ENCODE data around the gene SCNN1A.
A peak's percentile ranks its signal among the peaks of the same experiment; 100 is the strongest.

SCNN1A gene

GRCh38 chr12:6323995-6324711, 51.2 kb downstream of the SCNN1A start:
- Histone ChIP-seq H3K4me2 (ENCODE audit: low read depth, low read length, poor library complexity, severe bottlenecking) (no peak overlapping the region), H3K36me3 (ENCODE audit: low read length) (no peaks in the 10 kb centered on the region), H3K79me2 (ENCODE audit: insufficient read depth, low read length) (no peaks in the 10 kb centered on the region), H3K9me2 (replicated peaks; ENCODE audit: insufficient read depth, low read length) (no peaks in the 10 kb centered on the region), H4K20me1 (ENCODE audit: low read depth, low read length) (no peaks in the 10 kb centered on the region), H3K9ac (ENCODE audit: low read length) (no peak overlapping the region), H3F3A (ENCODE audit: insufficient read depth) (0 out of 2 replicates have a peak, but pooled peaks cover 5% of the 10 kb centered on the region), H3K27me3 (ENCODE audit: low read length) (no peaks in the 10 kb centered on the region), H3K9me3 (ENCODE audit: insufficient read depth, low read length) (no peaks in the 10 kb centered on the region), H3K27ac (ENCODE audit: low read depth, low read length) (no peak overlapping the region), H3K4me3 (ENCODE audit: insufficient read depth, low read length, poor library complexity, severe bottlenecking) (no peak overlapping the region), H2AFZ (ENCODE audit: low read depth, low read length, severe bottlenecking) (no peak overlapping the region)
- TF ChIP-seq CTCF (IDR thresholded peaks at IDR 0.05; ENCODE audit: insufficient read depth, low read length, poor library complexity, severe bottlenecking) (no peak), EZH2phosphoT487 (conservative IDR thresholded peaks at IDR 0.05; ENCODE audit: low read length) (no peak)

GRCh38 chr12:6323340-6323994, 51.9 kb downstream of the SCNN1A start:
- H3K27ac ChIP-seq (ENCODE audit: low read depth, low read length) = no peak overlapping the region
- no peaks in the 10 kb centered on the region for H3K9me2 ChIP-seq (replicated peaks; ENCODE audit: insufficient read depth, low read length)
- H2AFZ ChIP-seq (ENCODE audit: low read depth, low read length, severe bottlenecking) = peak overlapping the region; percentile 47
- TF ChIP-seq CTCF (IDR thresholded peaks at IDR 0.05; ENCODE audit: insufficient read depth, low read length, poor library complexity, severe bottlenecking) (peak; percentile 46), EZH2phosphoT487 (conservative IDR thresholded peaks at IDR 0.05; ENCODE audit: low read length) (no peak)
- H3K9ac ChIP-seq (ENCODE audit: low read length) = no peak overlapping the region
- H3F3A ChIP-seq (ENCODE audit: insufficient read depth) = 0 out of 2 replicates have a peak, but pooled peaks cover 5% of the 10 kb centered on the region
- no peaks in the 10 kb centered on the region for H4K20me1 ChIP-seq (ENCODE audit: low read depth, low read length)
- no peaks in the 10 kb centered on the region for H3K9me3 ChIP-seq (ENCODE audit: insufficient read depth, low read length)
- no peaks in the 10 kb centered on the region for H3K27me3 ChIP-seq (ENCODE audit: low read length)
- H3K4me2 ChIP-seq (ENCODE audit: low read depth, low read length, poor library complexity, severe bottlenecking) = no peak overlapping the region
- no peaks in the 10 kb centered on the region for H3K36me3 ChIP-seq (ENCODE audit: low read length)
- no peaks in the 10 kb centered on the region for H3K79me2 ChIP-seq (ENCODE audit: insufficient read depth, low read length)
- no peak overlapping the region for H3K4me3 ChIP-seq (ENCODE audit: insufficient read depth, low read length, poor library complexity, severe bottlenecking)

GRCh38 chr12:6322969-6323339, 52.4 kb downstream of the SCNN1A start:
- H3K4me3 ChIP-seq (ENCODE audit: insufficient read depth, low read length, poor library complexity, severe bottlenecking) = no peak overlapping the region
- H3K27ac ChIP-seq (ENCODE audit: low read depth, low read length) = no peak overlapping the region
- H3K79me2 ChIP-seq (ENCODE audit: insufficient read depth, low read length) = no peaks in the 10 kb centered on the region
- no peaks in the 10 kb centered on the region for H3K27me3 ChIP-seq (ENCODE audit: low read length)
- no peaks in the 10 kb centered on the region for H3K9me3 ChIP-seq (ENCODE audit: insufficient read depth, low read length)
- no peak overlapping the region for H3K4me2 ChIP-seq (ENCODE audit: low read depth, low read length, poor library complexity, severe bottlenecking)
- no peak overlapping the region for H3K9ac ChIP-seq (ENCODE audit: low read length)
- no peaks in the 10 kb centered on the region for H3K9me2 ChIP-seq (replicated peaks; ENCODE audit: insufficient read depth, low read length)
- H3K36me3 ChIP-seq (ENCODE audit: low read length) = no peaks in the 10 kb centered on the region
- no peaks in the 10 kb centered on the region for H4K20me1 ChIP-seq (ENCODE audit: low read depth, low read length)
- H3F3A ChIP-seq (ENCODE audit: insufficient read depth) = 0 out of 2 replicates have a peak, but pooled peaks cover 5% of the 10 kb centered on the region
- TF ChIP-seq EZH2phosphoT487 (conservative IDR thresholded peaks at IDR 0.05; ENCODE audit: low read length) (no peak), CTCF (IDR thresholded peaks at IDR 0.05; ENCODE audit: insufficient read depth, low read length, poor library complexity, severe bottlenecking) (no peak)
- no peak overlapping the region for H2AFZ ChIP-seq (ENCODE audit: low read depth, low read length, severe bottlenecking)
